GM12865 (cell line): ENCODE data around the gene CHST13.

Source experiments
- DNase-seq: peaks from one replicate; pipeline ENCODE4 v3.0.0; 2010; ENCODE audit warnings: low read depth
- H3K4me3 ChIP-seq: 2 replicates; pipeline ENCODE4 v1.5.1; 2011; ENCODE audit warnings: mild to moderate bottlenecking, low read depth, low read length, control low read depth
- CTCF ChIP-seq: IDR thresholded peaks from 2 replicates; pipeline ENCODE4 v1.5.1; 2011; ENCODE audit warnings: low read length, control low read depth, low read depth, inconsistent platforms; ENCODE audit not compliant: insufficient read depth; ENCODE audit errors: missing control alignments

Gene CHST13

DNA sequence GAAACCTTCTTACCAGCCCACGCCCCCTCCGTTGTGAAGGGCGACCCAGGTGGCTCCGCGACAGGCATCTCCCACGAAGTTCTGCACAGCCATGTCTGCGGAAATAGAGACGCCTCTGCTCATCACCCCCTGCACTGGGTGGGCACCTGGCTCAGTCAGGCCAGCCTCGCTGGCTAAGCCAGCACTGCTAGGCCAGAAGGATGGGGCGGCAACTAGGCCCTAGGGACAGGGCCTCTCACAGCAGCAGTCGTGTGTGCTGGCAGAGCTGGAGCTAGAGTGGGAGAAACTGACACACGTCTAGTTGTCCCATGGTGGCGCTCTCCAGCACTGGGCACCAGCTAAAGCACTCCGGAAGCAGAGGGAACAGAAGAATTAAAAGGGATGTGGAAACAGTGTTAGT is 35.8 kb upstream of the CHST13 start:
- no peak overlapping the region for H3K4me3 ChIP-seq
- TF ChIP-seq CTCF, result no peak
- DNase-seq, result no peak

DNA sequence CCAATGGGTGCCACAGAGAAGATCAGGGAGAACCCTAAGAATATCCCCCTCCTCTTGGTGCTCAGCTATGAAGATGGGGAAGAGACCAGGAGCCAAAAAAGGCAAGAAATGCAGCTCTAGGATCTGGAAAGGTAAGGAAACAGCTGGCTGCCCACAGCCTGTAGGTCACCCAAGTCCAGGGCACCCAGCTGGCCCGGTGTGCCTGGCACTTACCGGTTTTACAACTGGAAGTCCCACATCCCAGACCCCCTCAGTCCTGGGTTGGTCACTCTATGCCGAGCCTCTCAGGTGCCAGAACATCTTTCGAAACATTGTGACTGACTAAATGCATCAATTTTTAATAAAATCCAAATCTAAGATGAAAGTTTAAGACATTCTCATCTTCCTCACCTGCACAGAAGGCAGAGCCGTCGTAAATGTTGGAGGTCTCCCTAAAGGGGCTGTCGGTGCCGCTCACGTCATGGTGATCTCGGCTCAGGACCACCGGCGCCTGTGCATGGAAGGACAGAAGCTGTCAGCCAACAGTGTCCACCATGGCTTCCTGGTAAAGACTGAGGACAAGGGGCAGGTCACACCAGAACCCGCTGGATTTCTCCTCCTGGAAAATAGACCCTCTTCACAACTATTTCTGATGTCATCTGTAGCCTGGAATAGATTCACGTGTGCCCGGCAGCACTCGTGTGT is 34.9 kb upstream of the CHST13 start:
- no peak for TF ChIP-seq CTCF
- DNase-seq, result no peak
- H3K4me3 ChIP-seq, result no peak overlapping the region

DNA sequence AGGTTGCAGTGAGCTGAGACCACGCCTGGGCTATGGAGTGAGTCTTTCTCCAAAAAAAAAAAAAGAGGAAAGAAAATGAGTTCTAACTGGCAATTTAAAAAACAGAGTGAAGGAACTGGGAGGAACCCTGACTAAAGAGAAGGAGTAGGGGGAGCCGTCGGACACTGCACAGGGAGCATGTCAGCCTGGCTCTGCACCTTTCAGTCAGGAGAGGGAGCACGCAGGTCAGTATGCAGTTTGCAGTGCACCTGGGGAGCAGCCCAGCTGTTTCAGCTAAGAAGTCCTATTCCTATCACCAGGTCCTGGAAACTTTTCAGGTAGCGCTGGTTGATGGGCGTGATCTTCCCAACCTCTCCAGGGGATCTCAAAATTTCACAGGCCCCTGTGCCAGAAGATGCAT is 33.3 kb upstream of the CHST13 start:
- TF ChIP-seq CTCF, result no peak
- no peak for DNase-seq
- no peak overlapping the region for H3K4me3 ChIP-seq

DNA sequence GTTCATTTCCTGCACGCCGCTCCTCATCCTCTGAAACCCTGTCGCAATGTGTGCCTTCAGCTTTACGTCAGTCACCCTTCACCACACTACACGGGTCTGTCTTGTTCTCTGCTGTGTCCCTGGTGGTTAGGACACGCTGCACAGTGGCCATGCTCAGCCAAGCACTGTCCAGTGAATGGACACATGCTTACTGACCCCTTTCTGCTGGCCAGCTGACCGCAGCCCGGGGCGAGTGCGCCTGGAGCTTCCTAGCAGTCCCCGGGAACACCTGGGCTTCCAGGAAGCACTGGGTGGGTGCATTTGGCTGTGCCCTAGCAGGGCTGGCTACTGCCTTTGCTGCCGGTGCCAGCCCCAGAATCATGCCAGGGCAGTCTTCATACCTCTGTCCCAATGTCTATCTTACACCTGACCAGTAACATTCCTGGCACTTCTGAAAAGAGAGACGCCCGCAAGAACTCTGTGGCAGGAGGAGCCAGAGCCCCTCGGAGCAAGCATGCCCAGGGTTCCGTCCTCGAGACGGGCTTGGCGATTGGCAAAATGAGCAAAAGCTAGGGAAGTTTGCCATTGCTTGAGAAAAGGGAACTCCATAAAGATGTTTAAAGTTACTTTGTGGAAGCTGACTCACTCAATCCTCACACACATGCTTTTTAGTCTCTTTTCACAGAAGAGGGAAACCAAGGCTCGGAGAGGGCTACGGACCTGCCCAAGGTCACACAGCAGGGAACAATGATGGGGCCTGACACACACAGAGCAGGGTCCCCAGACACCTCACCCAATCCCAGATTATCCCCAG is 32.5 kb upstream of the CHST13 start:
- no peak overlapping the region for H3K4me3 ChIP-seq
- DNase-seq, result no peak
- TF ChIP-seq CTCF, result no peak

- DNase-seq, result no peak
- H3K4me3 ChIP-seq, result no peak overlapping the region
- TF ChIP-seq CTCF, result no peak
Measured at GRCh38 chr3:126493051-126493450, 30.9 kb upstream of the CHST13 start.

- DNase-seq, result no peak
- no peak overlapping the region for H3K4me3 ChIP-seq
Measured at GRCh38 chr3:126493739-126494138, 30.2 kb upstream of the CHST13 start.

More at GRCh38 chr3:126493739-126494138, 30.2 kb upstream of the CHST13 start:
- TF ChIP-seq CTCF, result no peak
